Measurements from ENCODE around the gene TDRD9. TPM values are rescaled to one million over a fixed set of nuclear protein-coding genes. Genes with fewer than 3 reads are reported as not detected.

Gene TDRD9
- total RNA-seq, 4 donors from 2014 or later = 2.0 to 3.2 (median 2.6) TPM

DNA sequence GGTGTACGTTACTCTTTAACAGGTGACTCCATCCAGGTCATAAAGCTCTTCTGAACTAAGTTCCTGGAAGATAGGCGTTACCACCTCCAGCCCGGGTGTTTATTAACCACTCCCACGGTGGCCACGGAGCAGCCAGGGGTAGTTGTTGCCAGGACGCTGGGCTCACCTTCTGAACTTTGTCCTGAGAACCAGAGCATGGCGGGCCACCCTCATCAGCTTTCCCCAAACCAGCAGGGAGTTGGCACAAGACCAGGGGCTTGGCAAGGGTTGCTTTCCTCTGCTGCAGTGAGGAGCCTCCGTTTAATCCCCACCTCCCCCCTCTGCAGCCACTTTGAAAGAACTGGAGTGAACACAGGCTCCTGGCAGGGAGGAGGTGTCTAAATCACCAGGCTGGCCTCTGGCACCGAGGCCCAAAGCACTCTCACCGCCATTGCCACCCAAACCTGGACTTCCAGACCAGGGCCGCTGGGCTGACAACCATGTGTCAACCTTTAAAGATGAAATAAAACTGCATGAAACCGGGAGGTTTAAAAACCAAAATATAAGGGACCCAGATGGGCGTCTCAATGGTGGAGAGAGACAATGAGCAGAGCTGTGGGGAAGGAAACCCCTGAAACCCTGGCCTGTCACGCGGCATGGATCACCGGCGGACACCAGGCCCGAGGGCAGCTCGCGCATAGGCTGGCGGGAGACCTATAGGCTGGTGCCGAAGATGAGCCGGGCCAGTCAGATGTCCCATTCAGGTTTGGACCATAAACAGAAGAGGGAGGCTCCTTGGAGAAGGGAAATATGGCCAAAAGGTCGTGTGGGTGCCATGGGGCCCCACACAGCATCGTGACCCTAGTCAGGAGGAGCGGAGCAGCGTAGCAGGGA lies 30.9 kb upstream of the TDRD9 start:
- no peak for DNase-seq (ENCODE audit: extremely low spot score)
- Histone ChIP-seq H3K36me3 (no peaks in the 10 kb centered on the region), H3K27ac (replicated peaks in 1 of 4) (no peak overlapping the region), H3K9me3 (no peaks in the 10 kb centered on the region), H3K4me3 (no peak overlapping the region), H3K4me1 (peaks cover 0 to 16% (median 3%) of the 10 kb centered on the region in 4 donors), H3K27me3 (no peaks in the 10 kb centered on the region)
- TF ChIP-seq EP300 (IDR thresholded peaks at IDR 0.05) (no peak), POLR2A (IDR thresholded peaks at IDR 0.05; ENCODE audit: low read depth) (no peak), POLR2AphosphoS5 (IDR thresholded peaks at IDR 0.05) (no peak)
- TF ChIP-seq, protein P1, sequence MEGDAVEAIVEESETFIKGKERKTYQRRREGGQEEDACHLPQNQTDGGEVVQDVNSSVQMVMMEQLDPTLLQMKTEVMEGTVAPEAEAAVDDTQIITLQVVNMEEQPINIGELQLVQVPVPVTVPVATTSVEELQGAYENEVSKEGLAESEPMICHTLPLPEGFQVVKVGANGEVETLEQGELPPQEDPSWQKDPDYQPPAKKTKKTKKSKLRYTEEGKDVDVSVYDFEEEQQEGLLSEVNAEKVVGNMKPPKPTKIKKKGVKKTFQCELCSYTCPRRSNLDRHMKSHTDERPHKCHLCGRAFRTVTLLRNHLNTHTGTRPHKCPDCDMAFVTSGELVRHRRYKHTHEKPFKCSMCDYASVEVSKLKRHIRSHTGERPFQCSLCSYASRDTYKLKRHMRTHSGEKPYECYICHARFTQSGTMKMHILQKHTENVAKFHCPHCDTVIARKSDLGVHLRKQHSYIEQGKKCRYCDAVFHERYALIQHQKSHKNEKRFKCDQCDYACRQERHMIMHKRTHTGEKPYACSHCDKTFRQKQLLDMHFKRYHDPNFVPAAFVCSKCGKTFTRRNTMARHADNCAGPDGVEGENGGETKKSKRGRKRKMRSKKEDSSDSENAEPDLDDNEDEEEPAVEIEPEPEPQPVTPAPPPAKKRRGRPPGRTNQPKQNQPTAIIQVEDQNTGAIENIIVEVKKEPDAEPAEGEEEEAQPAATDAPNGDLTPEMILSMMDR (IDR thresholded peaks at IDR 0.05) = no peak
- WGBS = 84% methylated on average over 22 of the region's 27 CpGs
- intact Hi-C loops (cut with DNase I) = no loop called here

DNA sequence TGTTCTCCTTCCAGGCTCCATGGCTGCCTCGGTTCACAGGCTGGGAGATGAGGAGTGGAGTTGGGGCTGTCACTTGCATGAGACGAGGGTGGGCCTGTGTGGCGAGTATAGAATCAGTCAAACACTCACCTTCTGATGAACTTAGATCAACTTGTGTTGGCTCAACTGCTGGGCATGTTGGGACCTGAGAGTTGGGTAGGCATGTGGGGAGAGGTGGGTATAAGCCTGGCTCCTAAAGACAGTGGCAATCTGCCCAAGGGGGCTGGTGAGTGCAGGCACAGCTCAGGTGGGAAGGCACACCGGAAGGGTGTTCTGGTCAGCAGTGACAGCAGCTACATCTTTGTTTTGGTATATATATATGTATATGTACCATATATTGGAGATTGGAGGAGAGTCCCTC lies 30.1 kb upstream of the TDRD9 start:
- no peak for TF ChIP-seq POLR2A (IDR thresholded peaks at IDR 0.05; ENCODE audit: low read depth)
- TF ChIP-seq EP300 (IDR thresholded peaks at IDR 0.05) = no peak
- no peak for TF ChIP-seq POLR2AphosphoS5 (IDR thresholded peaks at IDR 0.05)
- TF ChIP-seq, protein P1 (IDR thresholded peaks at IDR 0.05) = no peak
- no peak overlapping the region for H3K27ac ChIP-seq (replicated peaks in 1 of 4)
- H3K4me1 ChIP-seq = peaks cover 0 to 16% (median 3%) of the 10 kb centered on the region in 4 donors
- DNase-seq (ENCODE audit: extremely low spot score) = no peak
- no peaks in the 10 kb centered on the region for H3K36me3 ChIP-seq
- no peaks in the 10 kb centered on the region for H3K27me3 ChIP-seq
- no peaks in the 10 kb centered on the region for H3K9me3 ChIP-seq
- intact Hi-C loops (cut with DNase I) = no loop called here
- H3K4me3 ChIP-seq = no peak overlapping the region
- 93% methylated on average over 3 of the region's 4 CpGs for WGBS

DNA sequence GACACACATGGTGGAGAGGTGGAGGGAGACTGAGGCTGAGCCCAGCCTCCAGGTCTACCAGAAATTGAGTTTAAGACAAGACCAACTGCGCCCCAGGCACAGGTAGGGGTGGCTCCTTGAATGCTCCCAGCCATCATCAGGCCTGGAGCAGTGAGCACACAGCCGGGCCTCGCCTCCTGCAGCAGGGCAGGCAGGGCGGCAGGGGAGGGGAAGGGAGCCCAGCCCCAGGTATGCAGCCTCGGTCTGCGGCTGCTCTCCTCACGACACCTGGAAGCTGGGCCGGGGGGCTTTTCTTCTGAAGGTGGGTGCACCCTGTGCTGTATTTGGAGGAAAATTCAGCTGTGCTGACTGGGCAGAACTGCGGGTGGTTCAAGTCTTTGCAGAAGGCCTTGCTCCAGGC lies 29.5 kb upstream of the TDRD9 start:
- 93% methylated on average over 3 of the region's 9 CpGs for WGBS
- DNase-seq (ENCODE audit: extremely low spot score) = no peak

DNA sequence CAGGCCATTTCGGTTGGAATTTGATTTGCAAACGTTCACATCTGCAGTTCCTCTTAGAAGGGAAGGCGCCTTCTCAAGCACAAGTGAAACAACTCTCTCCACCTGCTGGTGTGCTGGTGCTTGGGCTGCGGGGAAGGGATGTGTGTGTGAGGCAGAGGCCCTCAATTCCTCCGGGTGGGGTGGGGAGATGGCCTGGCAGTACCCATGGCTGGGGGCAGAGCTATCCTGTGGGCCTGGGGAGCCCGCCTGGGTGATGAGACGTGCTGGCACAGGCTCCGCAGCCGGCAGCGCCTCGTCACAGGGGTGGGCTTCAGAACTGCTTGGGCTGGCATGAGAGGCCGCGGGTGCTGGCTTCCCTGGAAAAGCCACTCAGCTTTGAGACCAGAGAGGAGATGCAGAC lies 28.9 kb upstream of the TDRD9 start:
- TF ChIP-seq, protein P1 (IDR thresholded peaks at IDR 0.05) = no peak
- TF ChIP-seq POLR2A (IDR thresholded peaks at IDR 0.05; ENCODE audit: low read depth) (no peak), EP300 (IDR thresholded peaks at IDR 0.05) (no peak), POLR2AphosphoS5 (IDR thresholded peaks at IDR 0.05) (no peak)
- Histone ChIP-seq H3K4me3 (no peak overlapping the region), H3K27ac (replicated peaks in 1 of 4) (no peak overlapping the region), H3K27me3 (no peaks in the 10 kb centered on the region), H3K36me3 (no peaks in the 10 kb centered on the region), H3K4me1 (peaks cover 0 to 16% (median 3%) of the 10 kb centered on the region in 4 donors), H3K9me3 (no peaks in the 10 kb centered on the region)
- WGBS = 80% methylated on average over 7 of the region's 13 CpGs
- intact Hi-C loops (cut with DNase I) = no loop called here
- DNase-seq (ENCODE audit: extremely low spot score) = no peak

More for the DNA sequence above, 29.5 kb upstream of the TDRD9 start:
- intact Hi-C loops (cut with DNase I) = no loop called here
- H3K27ac ChIP-seq (replicated peaks in 1 of 4) = no peak overlapping the region
- H3K27me3 ChIP-seq = no peaks in the 10 kb centered on the region
- H3K9me3 ChIP-seq = no peaks in the 10 kb centered on the region
- H3K4me1 ChIP-seq = peaks cover 0 to 16% (median 3%) of the 10 kb centered on the region in 4 donors
- no peak for TF ChIP-seq EP300 (IDR thresholded peaks at IDR 0.05)
- TF ChIP-seq, protein P1 (IDR thresholded peaks at IDR 0.05) = no peak
- no peak for TF ChIP-seq POLR2A (IDR thresholded peaks at IDR 0.05; ENCODE audit: low read depth)
- no peaks in the 10 kb centered on the region for H3K36me3 ChIP-seq
- H3K4me3 ChIP-seq = no peak overlapping the region

Measured in esophagus muscularis mucosa (tissue), 4 donors.